ENCODE results near the gene CTDSPL2. TPM values are rescaled to one million over a fixed set of nuclear protein-coding genes. Genes with fewer than 3 reads are reported as not detected.

CTDSPL2 gene
- total and polyA plus RNA-seq, 2 of the 8 experiments (the other 6 are each of a cell fraction or from before 2014, with no cell fraction given) = 25.2 to 64.7 TPM

DNA sequence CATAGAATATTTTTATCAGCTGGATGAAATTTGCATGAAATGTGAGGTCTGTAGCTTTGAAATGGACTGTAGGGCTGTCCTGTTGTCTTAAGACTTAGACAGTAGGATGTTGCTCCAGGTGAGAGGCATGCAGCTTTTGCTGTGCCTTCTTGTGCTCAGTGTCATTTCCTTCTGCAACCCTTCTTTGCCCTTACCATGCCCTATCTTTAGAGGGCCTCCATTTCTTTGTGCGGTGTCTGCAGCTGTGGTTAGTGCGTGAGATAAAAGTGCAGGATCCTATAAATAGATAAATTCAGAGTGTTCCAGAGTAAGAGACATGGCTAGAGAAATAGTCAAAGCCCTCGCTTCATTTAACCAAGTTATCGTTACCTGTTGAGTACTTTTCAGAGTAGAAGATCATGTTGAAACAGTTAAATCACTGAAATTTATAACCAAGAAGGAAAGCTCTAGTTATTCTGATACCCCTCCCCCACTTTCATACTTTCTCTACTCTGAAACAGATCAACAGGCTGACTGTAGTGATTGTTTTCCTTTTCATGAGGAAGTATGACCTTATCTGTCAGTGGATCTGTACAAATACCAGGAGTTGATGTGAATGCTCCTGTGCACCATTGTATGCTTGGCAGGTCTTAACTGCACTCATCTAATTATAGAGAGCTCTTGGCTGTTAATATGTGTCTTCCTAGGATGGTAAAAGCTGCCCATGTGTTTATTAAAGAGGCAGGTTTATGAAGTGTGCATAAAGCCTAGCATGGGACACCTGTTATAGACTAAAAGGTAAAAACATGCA, 127.7 kb downstream of the CTDSPL2 start:
- FAIRE-seq = no peak
- Histone ChIP-seq H3K9ac (replicated peaks in 1 of 4; ENCODE audit: extremely low read depth in 1 of 4, low read depth in 3 of 4, low read length in 3 of 4) (no peak overlapping the region), H2BK120ac (replicated peaks; ENCODE audit: low read depth, low read length) (no peak overlapping the region), H3K79me1 (ENCODE audit: low read depth, low read length) (no peaks in the 10 kb centered on the region), H3K23ac (ENCODE audit: insufficient read length) (no peak overlapping the region), H2BK15ac (ENCODE audit: low read length) (no peak overlapping the region), H4K8ac (ENCODE audit: extremely low read depth, insufficient read depth, low read length) (no peak overlapping the region), H3K27ac (ENCODE audit: low read depth, low read length) (no peak overlapping the region), H3K9me3 (ENCODE audit: insufficient read depth in 2 of 2, low read depth in 1 of 2, low read length in 1 of 2) (no peaks in the 10 kb centered on the region), H4K91ac (replicated peaks; ENCODE audit: insufficient read length, low read length) (no peak overlapping the region), H2BK5ac (ENCODE audit: low read depth, low read length) (no peak overlapping the region), H3K79me2 (ENCODE audit: control insufficient read depth in 1 of 2, insufficient read depth in 2 of 2, low read length in 2 of 2) (0 out of 4 replicates have a peak, but pooled peaks cover 0 to 3% of the 10 kb centered on the region in 2 experiments), H2AK5ac (ENCODE audit: low read depth, low read length) (no peak overlapping the region), H3K4me3 (ENCODE audit: extremely low read depth in 1 of 4, insufficient read depth in 2 of 4, low read depth in 3 of 4, low read length in 4 of 4) (no peak overlapping the region), H3K27me3 (replicated peaks in 1 of 4; ENCODE audit: control insufficient read depth in 3 of 4, extremely low read depth in 1 of 4, insufficient read depth in 3 of 4, low read length in 3 of 4) (no peaks in the 10 kb centered on the region), H2AFZ (ENCODE audit: low read length) (no peak overlapping the region), H3K56ac (replicated peaks; ENCODE audit: insufficient read length, low read depth, low read length) (no peak overlapping the region), H4K5ac (ENCODE audit: insufficient read length, low read depth, low read length) (no peak overlapping the region), H2BK20ac (ENCODE audit: low read length) (no peak overlapping the region), H3K23me2 (ENCODE audit: low read depth, low read length) (no peaks in the 10 kb centered on the region), H3K4ac (replicated peaks; ENCODE audit: insufficient read length, low read depth, low read length) (no peak overlapping the region), H3K36me3 (ENCODE audit: control insufficient read depth in 2 of 4, insufficient read depth in 4 of 4, low read length in 3 of 4) (peaks cover 11 to 78% (median 44%) of the 10 kb centered on the region in 4 experiments), H3K18ac (ENCODE audit: extremely low read depth, low read length) (no peak overlapping the region), H3K4me1 (replicated peaks in 1 of 4; ENCODE audit: control insufficient read depth in 3 of 4, insufficient read depth in 4 of 4, low read length in 3 of 4) (no peaks in the 10 kb centered on the region), H3K4me2 (ENCODE audit: insufficient read depth in 1 of 2, low read depth in 2 of 2, low read length in 2 of 2) (no peak overlapping the region), H2BK12ac (ENCODE audit: low read depth, low read length) (no peak overlapping the region), H3K14ac (ENCODE audit: insufficient read length) (no peak overlapping the region), H4K20me1 (replicated peaks in 1 of 2; ENCODE audit: control insufficient read depth in 1 of 2, insufficient read depth in 2 of 2, low read length in 2 of 2) (peaks cover 0 to 1% of the 10 kb centered on the region in 2 experiments)
- ChIA-PET CTCF (ENCODE audit: partially characterized antibody) (interaction anchor here (0.6 to 2.4 kb wide), 4 partner anchors 7 to 26 kb away, joined by 3 to 8 read pairs (median 4); no protein-coding TSS in a partner anchor), POLR2A (ENCODE audit: partially characterized antibody) (interaction anchor here (1.1 to 1.9 kb wide), 3 partner anchors 9 to 17 kb away, joined by 4 to 5 read pairs (median 4); no protein-coding TSS in a partner anchor)
- WGBS, 2 experiments (ENCODE audit: extremely low coverage in 1 of 2, insufficient coverage in 1 of 2, insufficient read length in 1 of 2, insufficient replicate concordance in 2 of 2, low coverage in 1 of 2, low lambda C conversion rate in 2 of 2, missing lambda C conversion rate in 1 of 2) = 100% methylated on average over 4 of the region's 4 CpGs; no CpG with 5 or more reads in 1 of the 2 experiments
- TF ChIP-seq CREB1 (IDR thresholded peaks at IDR 0.05) (no peak), SIN3A (conservative IDR thresholded peaks at IDR 0.05 in 1 of 2, IDR thresholded peaks at IDR 0.05 in 1 of 2; ENCODE audit: low read depth in 1 of 2, low read length in 2 of 2) (no peak), KDM4A (IDR thresholded peaks at IDR 0.05; ENCODE audit: low read depth, low read length, severe bottlenecking) (no peak), TBP (IDR thresholded peaks at IDR 0.05; ENCODE audit: low read depth, low read length) (no peak), GABPA (IDR thresholded peaks at IDR 0.05; ENCODE audit: borderline replicate concordance, insufficient read depth, low read length) (no peak), TAF1 (IDR thresholded peaks at IDR 0.05; ENCODE audit: low read depth, low read length) (no peak), JUN (IDR thresholded peaks at IDR 0.05; ENCODE audit: low read depth, low read length) (no peak), TAF7 (optimal IDR thresholded peaks at IDR 0.05; ENCODE audit: borderline replicate concordance, low read depth, low read length) (no peak)
- TF ChIP-seq, protein P1, sequence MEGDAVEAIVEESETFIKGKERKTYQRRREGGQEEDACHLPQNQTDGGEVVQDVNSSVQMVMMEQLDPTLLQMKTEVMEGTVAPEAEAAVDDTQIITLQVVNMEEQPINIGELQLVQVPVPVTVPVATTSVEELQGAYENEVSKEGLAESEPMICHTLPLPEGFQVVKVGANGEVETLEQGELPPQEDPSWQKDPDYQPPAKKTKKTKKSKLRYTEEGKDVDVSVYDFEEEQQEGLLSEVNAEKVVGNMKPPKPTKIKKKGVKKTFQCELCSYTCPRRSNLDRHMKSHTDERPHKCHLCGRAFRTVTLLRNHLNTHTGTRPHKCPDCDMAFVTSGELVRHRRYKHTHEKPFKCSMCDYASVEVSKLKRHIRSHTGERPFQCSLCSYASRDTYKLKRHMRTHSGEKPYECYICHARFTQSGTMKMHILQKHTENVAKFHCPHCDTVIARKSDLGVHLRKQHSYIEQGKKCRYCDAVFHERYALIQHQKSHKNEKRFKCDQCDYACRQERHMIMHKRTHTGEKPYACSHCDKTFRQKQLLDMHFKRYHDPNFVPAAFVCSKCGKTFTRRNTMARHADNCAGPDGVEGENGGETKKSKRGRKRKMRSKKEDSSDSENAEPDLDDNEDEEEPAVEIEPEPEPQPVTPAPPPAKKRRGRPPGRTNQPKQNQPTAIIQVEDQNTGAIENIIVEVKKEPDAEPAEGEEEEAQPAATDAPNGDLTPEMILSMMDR (IDR thresholded peaks at IDR 0.05; ENCODE audit: control extremely low read depth in 1 of 3, insufficient read depth in 1 of 3, low read depth in 1 of 3, low read length in 3 of 3) = no peak
- DNase-seq (ENCODE audit: low read depth in 1 of 2, low spot score in 2 of 2) = no peak
